Central memory CD8-positive, alpha-beta T cell (primary cell): ENCODE results near the gene CRCP.
A peak's percentile ranks its signal among the peaks of the same experiment; 100 is the strongest.

ENCODE experiments used
- ATAC-seq: fragments of 150-1000 bp; cut with Tn5 transposase; replicated peaks from 2 replicates; pipeline ENCODE4 v1.10.0; 2022; ENCODE audit warnings: mild to moderate bottlenecking, moderate FRiP score, moderate number of reproducible peaks; ENCODE audit not compliant: poor library complexity, severe bottlenecking; ENCODE audit errors: extremely low read depth
- DNase-seq, 2 donors: peaks; one replicate each; pipeline ENCODE4 v3.0.0; 2021; ENCODE audit warnings: low spot score in 2 of 2
- H3K27ac Mint-ChIP-seq: one replicate; pipeline ENCODE4 v1.8.0; 2022; ENCODE audit warnings: low read depth, mild to moderate bottlenecking, moderate library complexity, mixed read lengths
- H3K27me3 Mint-ChIP-seq: one replicate; pipeline ENCODE4 v1.8.0; 2022; ENCODE audit warnings: mixed read lengths
- H3K36me3 Mint-ChIP-seq: one replicate; pipeline ENCODE4 v1.8.0; 2022; ENCODE audit warnings: mild to moderate bottlenecking, moderate library complexity, mixed read lengths; ENCODE audit not compliant: insufficient read depth
- H3K4me1 Mint-ChIP-seq: one replicate; pipeline ENCODE4 v1.8.0; 2022; ENCODE audit warnings: mixed read lengths
- H3K4me3 Mint-ChIP-seq: one replicate; pipeline ENCODE4 v1.8.0; 2022; ENCODE audit warnings: mild to moderate bottlenecking, moderate library complexity, mixed read lengths
- H3K9me3 Mint-ChIP-seq: one replicate; pipeline ENCODE4 v1.8.0; 2022; ENCODE audit warnings: mixed read lengths

CRCP gene

DNA sequence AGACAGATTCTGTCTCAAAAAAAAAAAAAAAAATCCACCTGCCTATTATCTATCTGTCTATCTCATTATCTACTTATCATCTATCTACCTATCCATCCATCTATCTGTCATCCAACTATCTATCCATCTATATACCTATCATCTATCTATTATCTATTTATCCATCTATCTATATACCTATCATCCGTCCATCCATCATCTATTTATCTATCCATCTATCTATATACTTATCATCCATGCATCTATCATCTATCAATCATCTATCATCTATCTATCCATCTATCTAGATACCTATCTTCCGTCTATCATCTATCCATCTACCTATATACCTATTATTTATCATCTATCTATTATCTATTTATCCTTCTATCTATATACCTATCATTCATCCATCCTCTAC is 74.0 kb downstream of the CRCP start:
- DNase-seq: no peak
- Mint-ChIP-seq H3K4me3 (no peak overlapping the region), H3K27me3 (peaks cover 10% of the 10 kb centered on the region), H3K27ac (no peak overlapping the region), H3K36me3 (no peaks in the 10 kb centered on the region), H3K9me3 (no peaks in the 10 kb centered on the region), H3K4me1 (no peaks in the 10 kb centered on the region)
- ATAC-seq: no peak

DNA sequence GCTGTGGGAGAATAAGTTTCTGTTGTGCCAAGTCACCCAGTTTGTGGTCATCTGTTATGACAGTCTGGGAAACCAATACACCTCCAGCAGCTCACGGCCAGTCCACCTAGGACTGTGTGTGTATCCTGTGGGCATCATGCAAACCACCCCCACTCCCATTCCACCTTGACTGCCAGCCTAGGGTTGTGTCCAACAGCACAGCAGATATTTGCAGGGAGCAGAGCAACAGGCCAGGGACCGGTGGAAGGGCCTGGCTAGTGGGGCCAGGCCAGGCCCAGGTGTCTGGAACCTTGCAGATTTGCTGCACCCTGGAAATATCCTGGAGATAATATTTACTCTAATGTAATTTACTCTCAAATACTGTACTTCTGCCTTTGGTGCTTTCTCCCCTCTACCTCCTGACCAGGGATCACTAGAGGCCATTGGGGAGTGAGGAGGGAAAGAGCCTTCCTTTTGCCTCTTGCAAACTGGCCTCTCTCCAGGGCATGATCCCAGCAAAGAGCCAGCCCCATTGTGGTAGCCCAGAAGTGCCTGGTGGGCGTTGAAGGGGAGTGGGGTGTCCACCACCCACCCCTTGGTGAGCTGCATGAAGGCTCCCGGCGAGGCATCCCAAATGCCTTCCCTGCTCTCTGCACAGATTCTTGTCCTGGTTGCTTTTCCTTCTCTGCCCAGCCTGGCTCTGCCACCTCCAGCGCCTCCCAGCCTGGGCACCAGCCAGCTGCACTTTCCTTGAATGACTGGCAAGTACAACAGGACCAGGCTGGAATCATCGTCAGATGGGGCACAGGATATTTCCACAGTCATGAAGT is 75.3 kb downstream of the CRCP start:
- Mint-ChIP-seq H3K9me3 (no peaks in the 10 kb centered on the region), H3K4me1 (no peaks in the 10 kb centered on the region), H3K4me3 (no peak overlapping the region), H3K27ac (no peak overlapping the region), H3K27me3 (peaks cover 10% of the 10 kb centered on the region), H3K36me3 (no peaks in the 10 kb centered on the region)
- ATAC-seq (no peak), DNase-seq (no peak)

DNA sequence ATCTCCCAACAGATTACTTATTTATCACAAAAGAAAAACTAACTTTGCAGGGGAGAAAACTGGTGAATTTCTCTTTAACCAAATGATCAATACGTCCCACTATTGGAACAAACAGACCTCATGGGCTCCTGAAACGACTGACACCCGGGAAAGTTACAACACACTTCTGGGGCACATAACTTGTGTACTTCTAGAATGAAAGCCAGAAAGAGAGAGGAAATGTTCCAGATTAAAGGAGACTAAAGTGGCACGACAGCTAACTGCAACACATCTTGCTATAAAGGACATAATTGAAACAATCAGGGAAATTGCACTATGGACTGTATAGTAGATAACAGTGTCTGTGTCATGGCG is 75.8 kb downstream of the CRCP start:
- H3K9me3 Mint-ChIP-seq: no peaks in the 10 kb centered on the region
- peaks cover 10% of the 10 kb centered on the region for H3K27me3 Mint-ChIP-seq
- no peak for ATAC-seq
- H3K4me3 Mint-ChIP-seq: no peak overlapping the region
- no peaks in the 10 kb centered on the region for H3K4me1 Mint-ChIP-seq
- no peak for DNase-seq
- no peaks in the 10 kb centered on the region for H3K36me3 Mint-ChIP-seq
- H3K27ac Mint-ChIP-seq: no peak overlapping the region

DNA sequence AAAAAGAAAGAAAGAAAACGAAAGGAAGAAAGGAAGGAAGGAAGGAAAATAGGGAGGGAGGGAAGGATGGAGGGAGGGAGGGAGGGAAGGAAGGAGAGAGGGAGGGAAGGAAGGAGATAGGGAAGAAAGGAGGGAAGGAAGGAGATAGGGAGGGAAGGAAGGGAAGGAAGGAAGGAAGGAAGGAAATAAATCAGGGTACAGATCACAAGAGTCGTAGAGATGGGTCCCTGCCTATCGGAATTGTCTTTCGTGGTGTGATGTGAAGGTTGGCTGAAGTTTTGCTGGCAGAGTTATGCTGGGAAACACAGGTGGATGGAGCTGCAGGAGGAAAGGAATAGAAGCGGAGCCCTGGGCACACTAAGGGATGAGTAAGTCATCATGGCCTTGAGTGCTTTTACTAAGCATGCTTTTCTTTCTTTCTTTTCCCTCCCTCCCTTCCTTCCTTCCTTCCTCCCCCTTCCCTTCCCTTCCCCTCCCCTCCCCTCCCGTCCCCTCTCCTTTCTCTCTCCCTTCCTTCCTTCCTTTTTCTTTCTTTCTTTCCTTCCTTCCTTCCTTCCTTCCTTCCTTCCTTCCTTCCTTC is 78.6 kb downstream of the CRCP start:
- ATAC-seq (no peak), DNase-seq (no peak)
- Mint-ChIP-seq H3K9me3 (no peaks in the 10 kb centered on the region), H3K27me3 (peaks cover 12% of the 10 kb centered on the region), H3K27ac (no peak overlapping the region), H3K4me3 (no peak overlapping the region), H3K36me3 (no peaks in the 10 kb centered on the region), H3K4me1 (no peaks in the 10 kb centered on the region)

DNA sequence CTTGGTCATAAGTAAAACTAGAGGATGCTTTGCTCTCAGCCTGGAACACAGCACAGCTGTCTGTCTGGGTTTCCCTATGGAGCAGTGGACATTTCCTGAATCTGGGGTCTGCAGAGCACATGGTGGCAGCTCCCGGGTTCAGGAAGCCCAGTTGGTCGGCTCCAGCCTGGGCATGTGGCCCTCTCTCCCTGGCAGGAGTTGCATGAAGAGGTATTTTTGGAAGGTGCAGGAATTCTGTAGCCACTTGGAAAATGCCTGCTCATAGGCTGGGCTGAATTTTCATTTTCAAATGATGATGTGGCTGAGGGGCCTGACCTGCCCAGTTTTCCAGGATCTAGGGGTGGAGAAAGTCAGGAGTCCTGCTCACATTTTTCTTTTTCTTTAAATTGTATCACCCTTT is 83.8 kb downstream of the CRCP start:
- H3K4me3 Mint-ChIP-seq: no peak overlapping the region
- no peak for ATAC-seq
- H3K4me1 Mint-ChIP-seq: peaks cover 8% of the 10 kb centered on the region
- peaks cover 31% of the 10 kb centered on the region for H3K27me3 Mint-ChIP-seq
- H3K27ac Mint-ChIP-seq: no peak overlapping the region
- no peaks in the 10 kb centered on the region for H3K36me3 Mint-ChIP-seq
- no peak for DNase-seq
- H3K9me3 Mint-ChIP-seq: no peaks in the 10 kb centered on the region

DNA sequence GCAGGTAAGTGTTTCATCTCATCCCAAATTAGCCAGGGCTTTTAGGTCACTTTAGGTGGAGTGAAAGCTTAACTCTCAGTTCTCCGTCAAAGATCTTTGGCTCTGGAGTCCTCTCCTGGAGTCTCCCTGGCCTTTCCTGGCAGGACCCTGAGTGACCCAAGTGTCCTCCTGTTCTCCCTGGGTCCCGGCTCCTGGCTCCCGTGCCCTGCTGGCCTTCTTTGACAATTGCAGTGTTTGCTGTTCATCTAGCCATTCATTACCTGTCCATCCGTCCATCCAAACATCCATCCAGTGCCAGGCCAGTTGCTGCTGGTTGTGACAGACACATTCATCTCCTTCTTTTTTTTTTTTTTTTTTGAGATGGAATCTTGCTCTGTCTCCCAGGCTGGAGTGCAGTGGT is 84.3 kb downstream of the CRCP start:
- Mint-ChIP-seq H3K4me1 (peaks cover 8% of the 10 kb centered on the region), H3K27ac (no peak overlapping the region), H3K4me3 (no peak overlapping the region), H3K36me3 (no peaks in the 10 kb centered on the region), H3K9me3 (no peaks in the 10 kb centered on the region), H3K27me3 (peaks cover 31% of the 10 kb centered on the region)
- DNase-seq: no peak
- no peak for ATAC-seq

DNA sequence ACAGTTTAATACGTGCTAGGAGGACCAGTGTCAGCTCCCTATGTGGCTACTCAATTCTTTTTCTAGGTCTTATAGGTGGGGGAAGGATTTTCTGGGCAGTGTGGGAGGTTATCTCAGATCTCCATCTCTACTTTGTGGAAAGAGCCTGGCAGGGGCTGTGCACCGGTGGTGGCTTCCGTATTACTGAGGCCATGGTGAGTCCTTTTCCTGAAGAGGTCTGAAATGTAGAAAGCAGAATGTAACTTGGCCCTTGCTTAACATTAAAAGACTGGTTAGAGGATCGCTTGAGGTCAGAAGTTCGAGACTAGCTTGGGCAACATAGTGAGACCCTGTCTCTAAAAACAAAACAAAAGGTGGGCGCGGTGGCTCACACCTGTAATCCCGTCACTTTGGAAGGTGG is 87.8 kb downstream of the CRCP start:
- peak overlapping the region; percentile 19 for H3K4me3 Mint-ChIP-seq
- peaks cover 24% of the 10 kb centered on the region for H3K4me1 Mint-ChIP-seq
- H3K36me3 Mint-ChIP-seq: peaks cover 5% of the 10 kb centered on the region
- H3K27me3 Mint-ChIP-seq: peaks cover 41% of the 10 kb centered on the region
- no peak for DNase-seq
- H3K9me3 Mint-ChIP-seq: no peaks in the 10 kb centered on the region
- no peak for ATAC-seq
- no peak overlapping the region for H3K27ac Mint-ChIP-seq
